Cardiac muscle cell (in vitro differentiated cells and primary cell): ENCODE measurements around the gene FBH1. TPM values are rescaled to one million over a fixed set of nuclear protein-coding genes. Genes with fewer than 3 reads are reported as not detected.

ENCODE experiments used
- DNase-seq, 2 donors: peaks; one replicate each; pipeline versions ENCODE4 v3.0.0 to v3.0.0-alpha.2; 2010 to 2017; ENCODE audit warnings: low read depth in 1 of 2, low spot score in 1 of 2
- H3K27ac ChIP-seq: fragments of 200-600 bp; sonication (generic); 2 replicates; pipeline ENCODE4 v1.5.1; 2016
- H3K27me3 ChIP-seq: fragments of 200-600 bp; sonication (generic); 2 replicates; pipeline ENCODE4 v1.6.0; 2016; ENCODE audit warnings: control low read depth
- H3K36me3 ChIP-seq: fragments of 200-600 bp; sonication (generic); 2 replicates; pipeline ENCODE4 v1.5.1; 2016; ENCODE audit warnings: control low read depth
- H3K4me1 ChIP-seq: fragments of 200-600 bp; sonication (generic); 2 replicates; pipeline ENCODE4 v1.8.1; 2017; ENCODE audit warnings: low read depth, mild to moderate bottlenecking, mixed run types
- H3K4me3 ChIP-seq: fragments of 200-600 bp; sonication (generic); 2 replicates; pipeline ENCODE4 v1.5.1; 2016; ENCODE audit warnings: mild to moderate bottlenecking
- H3K9me3 ChIP-seq: fragments of 200-600 bp; sonication (generic); 2 replicates; pipeline ENCODE4 v1.5.1; 2017; ENCODE audit warnings: low read depth, mild to moderate bottlenecking, control low read depth
- CTCF ChIP-seq: IDR thresholded peaks from 2 replicates; pipeline ENCODE4 v1.5.1; 2012; ENCODE audit warnings: low read depth, mild to moderate bottlenecking, low read length
- polyA plus RNA-seq: library from polyadenylated mRNA; unstranded; fragments of >200 nt; fragmentation: Nextera tagmentation; extraction: Ambion mirVana; gene quantifications from 2 replicates; pipeline ENCODE4 v1.2.1, GENCODE V29; 2016
- total RNA-seq: library from RNA; depleted of rRNA; stranded (reverse); fragments of >200 nt; gene quantifications from 2 replicates; pipeline ENCODE4 v1.2.3, GENCODE V29; 2016

Gene FBH1
- total and polyA plus RNA-seq, 2 experiments from 2014 or later: 185 to 196 TPM

- Histone ChIP-seq H3K27me3 (no peaks in the 10 kb centered on the region), H3K4me1 (peaks cover 5% of the 10 kb centered on the region), H3K36me3 (peaks cover 34% of the 10 kb centered on the region), H3K4me3 (no peak overlapping the region), H3K9me3 (no peaks in the 10 kb centered on the region), H3K27ac (peak overlapping the region; percentile 51)
- DNase-seq: no peak
- TF ChIP-seq CTCF: no peak
Observed at GRCh38 chr10:5938291-5938690, 48.2 kb downstream of the FBH1 start.

- H3K4me3 ChIP-seq: no peak overlapping the region
- H3K27me3 ChIP-seq: no peaks in the 10 kb centered on the region
- no peaks in the 10 kb centered on the region for H3K9me3 ChIP-seq
- H3K4me1 ChIP-seq: no peaks in the 10 kb centered on the region
- peaks cover 26% of the 10 kb centered on the region for H3K36me3 ChIP-seq
- no peak overlapping the region for H3K27ac ChIP-seq
- no peak for TF ChIP-seq CTCF
- DNase-seq: no peak
Observed at GRCh38 chr10:5940807-5941218, 50.8 kb downstream of the FBH1 start.

GRCh38 chr10:5941579-5941978 lies 51.5 kb downstream of the FBH1 start:
- no peaks in the 10 kb centered on the region for H3K27me3 ChIP-seq
- no peak for DNase-seq
- H3K36me3 ChIP-seq: peaks cover 23% of the 10 kb centered on the region
- no peaks in the 10 kb centered on the region for H3K4me1 ChIP-seq
- no peak overlapping the region for H3K4me3 ChIP-seq
- no peaks in the 10 kb centered on the region for H3K9me3 ChIP-seq
- H3K27ac ChIP-seq: no peak overlapping the region
- TF ChIP-seq CTCF: no peak

GRCh38 chr10:5942001-5942400 lies 52.0 kb downstream of the FBH1 start:
- H3K27me3 ChIP-seq: no peaks in the 10 kb centered on the region
- no peak for TF ChIP-seq CTCF
- peaks cover 20% of the 10 kb centered on the region for H3K36me3 ChIP-seq
- no peak overlapping the region for H3K27ac ChIP-seq
- no peak for DNase-seq
- no peaks in the 10 kb centered on the region for H3K4me1 ChIP-seq
- H3K4me3 ChIP-seq: no peak overlapping the region
- H3K9me3 ChIP-seq: no peaks in the 10 kb centered on the region

- Histone ChIP-seq H3K9me3 (no peaks in the 10 kb centered on the region), H3K27ac (no peak overlapping the region), H3K36me3 (peaks cover 15% of the 10 kb centered on the region), H3K27me3 (no peaks in the 10 kb centered on the region), H3K4me1 (no peaks in the 10 kb centered on the region), H3K4me3 (no peak overlapping the region)
- DNase-seq: no peak
- TF ChIP-seq CTCF: no peak
Observed at GRCh38 chr10:5942474-5942873, 52.4 kb downstream of the FBH1 start.

- no peak overlapping the region for H3K27ac ChIP-seq
- H3K4me1 ChIP-seq: no peaks in the 10 kb centered on the region
- TF ChIP-seq CTCF: no peak
Observed at GRCh38 chr10:5943536-5943935, 53.5 kb downstream of the FBH1 start.

More at GRCh38 chr10:5943536-5943935, 53.5 kb downstream of the FBH1 start:
- no peaks in the 10 kb centered on the region for H3K27me3 ChIP-seq
- peaks cover 5% of the 10 kb centered on the region for H3K36me3 ChIP-seq
- no peaks in the 10 kb centered on the region for H3K9me3 ChIP-seq
- DNase-seq: peak; percentile 40 to 62
- H3K4me3 ChIP-seq: no peak overlapping the region
